ENCODE results near the gene VCL.

The VCL gene

GRCh38 chr10:74075906-74076305 lies 78.0 kb downstream of the VCL start:
- DNase-seq (ENCODE audit: low read depth in 2 of 2): no peak

- DNase-seq (ENCODE audit: low read depth in 2 of 2): no peak
Observed at GRCh38 chr10:74076961-74077360, 79.0 kb downstream of the VCL start.

GRCh38 chr10:74077416-74077815 lies 79.5 kb downstream of the VCL start:
- no peak for DNase-seq (ENCODE audit: low read depth in 2 of 2)

- DNase-seq (ENCODE audit: low read depth in 2 of 2): peak; percentile 17 to 35
Observed at GRCh38 chr10:74078037-74078436, 80.1 kb downstream of the VCL start.

GRCh38 chr10:74079028-74079935 lies 81.4 kb downstream of the VCL start:
- no peak for DNase-seq (ENCODE audit: low read depth in 2 of 2)

- no peak for DNase-seq (ENCODE audit: low read depth in 2 of 2)
Observed at GRCh38 chr10:74079936-74080590, 82.1 kb downstream of the VCL start.

GRCh38 chr10:74081192-74081803 lies 83.4 kb downstream of the VCL start:
- DNase-seq (ENCODE audit: low read depth in 2 of 2): no peak

- DNase-seq (ENCODE audit: low read depth in 2 of 2): no peak
Observed at GRCh38 chr10:74081941-74082718, 84.2 kb downstream of the VCL start.

- no peak for DNase-seq (ENCODE audit: low read depth in 2 of 2)
Observed at GRCh38 chr10:74083304-74083703, 85.4 kb downstream of the VCL start.

GRCh38 chr10:74084955-74085354 lies 87.0 kb downstream of the VCL start:
- DNase-seq (ENCODE audit: low read depth in 2 of 2): no peak

GRCh38 chr10:74086317-74086716 lies 88.4 kb downstream of the VCL start:
- no peak for DNase-seq (ENCODE audit: low read depth in 2 of 2)

- no peak for DNase-seq (ENCODE audit: low read depth in 2 of 2)
Observed at GRCh38 chr10:74088722-74089121, 90.8 kb downstream of the VCL start.

- no peak for DNase-seq (ENCODE audit: low read depth in 2 of 2)
Observed at GRCh38 chr10:74092372-74092771, 94.5 kb downstream of the VCL start.

GRCh38 chr10:74093530-74094164 lies 95.7 kb downstream of the VCL start:
- DNase-seq (ENCODE audit: low read depth in 2 of 2): no peak

GRCh38 chr10:74094231-74094630 lies 96.3 kb downstream of the VCL start:
- DNase-seq (ENCODE audit: low read depth in 2 of 2): no peak

GRCh38 chr10:74096777-74097176 lies 98.9 kb downstream of the VCL start:
- no peak for DNase-seq (ENCODE audit: low read depth in 2 of 2)

GRCh38 chr10:74097776-74098175 lies 99.9 kb downstream of the VCL start:
- no peak for DNase-seq (ENCODE audit: low read depth in 2 of 2)

GRCh38 chr10:74099420-74099819 lies 101.5 kb downstream of the VCL start:
- no peak for DNase-seq (ENCODE audit: low read depth in 2 of 2)

- DNase-seq (ENCODE audit: low read depth in 2 of 2): no peak
Observed at GRCh38 chr10:74099836-74100235, 101.9 kb downstream of the VCL start.

GRCh38 chr10:74103560-74104258 lies 105.8 kb downstream of the VCL start:
- no peak for DNase-seq (ENCODE audit: low read depth in 2 of 2)

GRCh38 chr10:74104480-74104879 lies 106.6 kb downstream of the VCL start:
- no peak for DNase-seq (ENCODE audit: low read depth in 2 of 2)
